Stimulated activated CD4-positive, alpha-beta T cell treated with anti-CD3 and anti-CD28 coated beads, Interleukin-1b, Interleukin-23, amount 100 ng/mL, for 1 hour (primary cell): Measurements from ENCODE around the gene FBXL19.
A peak's percentile ranks its signal among the peaks of the same experiment; 100 is the strongest.

Experiments
- DNase-seq, 2 donors: peaks; one replicate each; pipeline ENCODE4 v3.0.0-alpha.2; 2020; ENCODE audit warnings: low read depth in 2 of 2

Gene FBXL19

GRCh38 chr16:30944352-30944751 lies 21.0 kb downstream of the FBXL19 start:
- no peak for DNase-seq

GRCh38 chr16:30946671-30947540 lies 23.5 kb downstream of the FBXL19 start:
- DNase-seq: no peak

- no peak for DNase-seq
Observed at GRCh38 chr16:30947541-30947858, 24.1 kb downstream of the FBXL19 start.

- DNase-seq: no peak
Observed at GRCh38 chr16:30947859-30948666, 24.7 kb downstream of the FBXL19 start.

DNA sequence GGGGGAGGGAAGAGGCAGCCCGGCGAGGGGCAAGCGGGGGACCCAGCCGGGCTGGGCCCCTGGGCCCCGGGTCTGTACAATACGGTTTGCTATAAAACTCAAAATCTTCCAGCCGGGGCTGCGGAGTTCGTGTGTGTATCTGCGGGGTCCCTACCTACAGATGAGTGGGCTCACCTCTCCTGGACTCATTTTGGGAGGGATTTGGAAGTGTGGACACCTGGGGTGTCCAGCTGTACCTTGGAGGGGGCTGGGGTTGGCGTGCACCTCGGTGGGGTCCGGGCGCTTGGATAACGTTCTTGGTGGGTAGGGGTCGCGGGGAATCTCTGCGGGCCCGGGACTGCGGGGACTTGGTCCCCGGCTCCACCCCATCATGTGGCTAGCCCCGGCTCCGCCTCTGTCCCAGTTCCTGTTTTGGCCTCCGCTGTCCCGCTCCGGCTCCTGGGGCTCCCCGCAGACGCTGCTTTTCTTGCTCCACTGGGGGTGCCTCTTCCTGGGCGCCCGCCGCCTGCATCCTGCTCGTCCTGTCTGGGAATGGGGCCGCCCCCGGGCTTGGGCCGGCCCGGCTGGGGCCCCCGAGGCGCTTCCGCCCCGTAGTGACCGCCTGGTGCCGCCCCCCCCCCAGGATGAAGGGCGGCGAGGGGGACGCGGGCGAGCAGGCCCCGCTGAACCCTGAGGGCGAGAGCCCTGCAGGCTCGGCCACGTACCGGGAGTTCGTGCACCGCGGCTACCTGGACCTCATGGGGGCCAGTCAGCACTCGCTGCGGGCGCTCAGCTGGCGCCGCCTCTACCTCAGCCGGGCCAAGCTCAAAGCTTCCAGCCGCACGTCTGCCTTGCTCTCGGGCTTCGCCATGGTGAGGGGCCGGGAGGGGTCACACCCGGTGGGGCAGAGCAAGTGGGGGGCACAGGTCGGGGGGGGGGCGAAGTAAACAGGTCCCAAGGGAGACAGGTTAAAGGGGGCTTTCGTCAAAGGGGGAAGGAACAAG lies 25.6 kb downstream of the FBXL19 start, which contains the start of gene ORAI3:
Gene ORAI3, plus strand, starts transcription at position 402 of the 983 bp plus-strand sequence. Its CDS starts 222 bp downstream, at position 624.
- DNase-seq: no peak

DNA sequence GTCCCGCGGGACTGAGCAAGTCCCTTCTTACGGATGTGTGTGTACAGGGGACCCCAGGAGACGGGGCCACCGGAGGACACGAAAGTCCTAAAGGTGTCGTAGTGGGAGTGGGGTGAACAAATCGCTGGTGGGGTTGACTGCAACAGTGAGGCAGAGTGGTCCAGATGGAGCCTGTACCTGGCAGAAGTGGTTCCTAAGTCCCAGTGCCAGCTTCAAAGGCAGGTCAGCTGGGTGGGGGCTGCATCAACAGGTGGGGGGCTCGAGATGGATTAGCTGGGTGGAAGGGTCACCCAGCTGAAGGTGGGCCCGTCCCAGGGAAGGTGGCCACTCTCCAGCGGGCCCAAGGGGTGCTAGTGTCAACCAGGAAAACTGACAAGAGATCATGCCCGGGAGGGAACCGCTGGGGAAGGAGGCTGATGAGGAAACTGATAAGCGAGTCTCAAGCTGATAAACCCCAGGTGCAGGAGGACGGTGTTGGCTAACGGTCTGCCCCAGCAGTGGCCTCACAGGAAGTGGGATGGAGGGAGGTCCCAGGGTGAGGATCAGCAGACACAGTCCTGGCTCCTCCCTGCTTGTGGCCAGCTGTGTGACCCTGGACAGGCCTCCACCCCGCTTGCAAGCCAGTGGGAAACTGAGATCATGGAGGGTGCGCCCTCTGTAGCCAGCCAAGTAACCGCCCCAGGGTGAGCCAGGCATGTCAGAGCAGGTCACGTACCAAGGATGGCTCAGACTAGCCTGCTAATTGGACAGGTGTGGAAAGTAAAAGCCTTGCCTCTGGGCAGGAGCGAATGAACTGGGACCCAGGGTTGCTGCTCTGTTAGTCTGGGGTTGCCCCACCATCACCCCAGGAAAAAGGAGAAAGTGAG lies 26.5 kb downstream of the FBXL19 start:
- no peak for DNase-seq

DNA sequence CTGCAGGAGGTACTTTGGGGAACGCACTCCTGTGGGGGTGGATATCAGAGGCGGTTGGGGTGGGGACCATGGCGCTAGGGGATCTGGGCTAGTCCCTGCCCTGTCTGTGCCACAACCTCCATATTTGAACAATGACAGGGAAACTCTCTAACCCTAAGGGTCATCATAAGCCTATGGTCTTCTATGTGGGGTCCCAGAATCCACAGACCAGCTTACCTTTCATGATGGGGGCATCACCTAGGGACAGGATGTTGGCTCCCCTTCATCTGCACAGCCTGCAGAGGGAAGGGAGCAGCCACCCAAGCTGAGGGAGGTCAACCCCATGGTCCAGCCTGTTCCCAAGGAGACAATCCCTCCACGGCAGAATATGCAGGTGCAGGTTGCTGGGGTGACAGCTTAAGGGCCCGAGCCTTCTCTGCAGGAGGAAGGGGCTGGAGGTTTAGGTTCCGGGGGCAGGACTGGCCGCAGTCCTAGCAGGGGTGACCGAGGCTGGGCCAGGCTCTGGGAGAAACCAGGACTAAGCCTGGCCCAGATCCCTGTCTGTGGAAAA lies 27.2 kb downstream of the FBXL19 start:
- no peak for DNase-seq

- no peak for DNase-seq
Observed at GRCh38 chr16:30951193-30951592, 27.8 kb downstream of the FBXL19 start.

GRCh38 chr16:30951750-30952149 lies 28.4 kb downstream of the FBXL19 start:
- no peak for DNase-seq

DNA sequence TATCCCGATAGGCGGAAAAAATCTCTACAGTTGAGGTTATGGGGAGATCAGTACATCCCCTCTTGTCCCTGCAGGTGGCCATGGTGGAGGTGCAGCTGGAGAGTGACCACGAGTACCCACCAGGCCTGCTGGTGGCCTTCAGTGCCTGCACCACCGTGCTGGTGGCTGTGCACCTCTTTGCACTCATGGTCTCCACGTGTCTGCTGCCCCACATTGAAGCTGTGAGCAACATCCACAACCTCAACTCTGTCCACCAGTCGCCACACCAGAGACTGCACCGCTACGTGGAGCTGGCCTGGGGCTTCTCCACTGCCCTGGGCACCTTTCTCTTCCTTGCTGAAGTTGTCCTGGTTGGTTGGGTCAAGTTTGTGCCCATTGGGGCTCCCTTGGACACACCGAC lies 29.7 kb downstream of the FBXL19 start:
- no peak for DNase-seq

DNA sequence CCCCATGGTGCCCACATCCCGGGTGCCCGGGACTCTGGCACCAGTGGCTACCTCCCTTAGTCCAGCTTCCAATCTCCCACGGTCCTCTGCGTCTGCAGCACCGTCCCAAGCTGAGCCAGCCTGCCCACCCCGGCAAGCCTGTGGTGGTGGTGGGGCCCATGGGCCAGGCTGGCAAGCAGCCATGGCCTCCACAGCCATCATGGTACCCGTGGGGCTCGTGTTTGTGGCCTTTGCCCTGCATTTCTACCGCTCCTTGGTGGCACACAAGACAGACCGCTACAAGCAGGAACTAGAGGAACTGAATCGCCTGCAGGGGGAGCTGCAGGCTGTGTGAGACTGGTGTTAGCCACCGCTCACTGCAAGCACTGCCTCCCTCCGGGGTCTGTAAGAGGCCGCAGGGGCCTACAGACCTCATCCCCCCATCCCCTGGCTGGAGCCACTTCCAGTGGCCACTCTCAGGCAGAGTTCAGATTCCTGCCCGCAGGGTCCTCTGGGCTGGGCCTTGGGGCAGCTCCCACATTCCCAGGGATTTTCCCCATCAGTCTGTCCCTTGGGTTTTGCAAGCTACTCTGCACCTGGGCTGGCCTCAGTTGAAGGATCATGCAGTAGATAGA lies 30.2 kb downstream of the FBXL19 start:
- peak; percentile 26 to 34 for DNase-seq

DNA sequence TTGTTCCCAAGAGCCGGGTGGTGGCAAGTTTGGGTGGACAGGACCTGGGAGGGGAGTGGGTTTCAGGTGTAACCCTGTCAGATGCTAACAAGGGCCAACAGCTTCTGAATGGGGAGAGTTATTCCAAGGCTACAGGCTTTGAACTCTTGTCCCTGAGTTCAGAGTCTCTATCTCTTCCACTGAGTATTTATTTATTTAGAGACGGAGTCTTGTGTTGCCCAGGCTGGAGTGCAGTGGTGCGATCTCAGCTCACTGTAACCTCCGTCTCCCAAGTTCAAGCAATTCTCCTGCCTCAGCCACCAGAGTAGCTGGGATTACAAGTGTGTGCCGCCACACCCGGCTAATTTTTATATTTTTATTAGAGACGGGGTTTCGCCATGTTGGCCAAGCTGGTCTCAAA lies 31.6 kb downstream of the FBXL19 start:
- no peak for DNase-seq

DNA sequence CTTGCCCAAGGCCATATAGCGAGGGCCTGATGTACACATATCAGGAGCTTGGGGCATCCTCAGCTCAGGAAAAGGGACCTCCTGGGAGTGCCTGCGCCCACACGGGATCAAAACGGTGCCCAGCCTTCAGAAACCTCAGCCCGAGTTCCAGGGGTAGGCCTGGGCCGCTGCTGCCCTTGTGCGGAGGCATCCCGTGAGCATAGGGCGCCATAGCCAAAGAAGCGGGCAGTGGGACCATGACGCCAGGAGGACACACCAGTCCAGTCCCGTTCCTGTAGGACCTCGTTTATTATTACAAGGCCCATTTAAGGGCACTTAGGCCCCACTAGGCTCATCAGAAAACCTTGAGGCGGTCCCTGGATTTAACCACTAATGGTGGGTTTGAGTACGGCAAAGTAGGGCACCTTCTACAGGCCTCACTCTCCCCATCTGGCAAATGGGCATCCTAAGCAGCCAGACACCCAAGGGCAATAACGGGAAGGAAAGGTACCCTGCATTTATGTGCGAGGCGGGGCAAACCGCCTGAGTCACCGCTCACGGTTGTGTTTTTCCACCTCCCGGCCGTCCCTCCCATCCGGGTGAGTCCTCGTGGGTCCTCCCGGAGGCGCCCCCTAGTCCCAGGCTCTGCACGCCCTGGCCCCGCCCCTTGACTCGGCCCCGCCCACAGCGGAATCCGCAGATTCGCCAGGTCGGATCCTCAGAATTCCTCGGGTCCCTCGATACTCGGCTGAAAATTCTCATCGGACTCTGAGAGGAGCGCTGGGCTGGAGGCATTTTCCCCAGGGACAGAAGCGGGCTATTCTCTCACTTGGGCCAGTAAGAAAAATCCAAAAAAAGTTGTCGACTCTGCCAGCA lies 33.5 kb downstream of the FBXL19 start:
- peak; percentile 75 to 86 for DNase-seq

DNA sequence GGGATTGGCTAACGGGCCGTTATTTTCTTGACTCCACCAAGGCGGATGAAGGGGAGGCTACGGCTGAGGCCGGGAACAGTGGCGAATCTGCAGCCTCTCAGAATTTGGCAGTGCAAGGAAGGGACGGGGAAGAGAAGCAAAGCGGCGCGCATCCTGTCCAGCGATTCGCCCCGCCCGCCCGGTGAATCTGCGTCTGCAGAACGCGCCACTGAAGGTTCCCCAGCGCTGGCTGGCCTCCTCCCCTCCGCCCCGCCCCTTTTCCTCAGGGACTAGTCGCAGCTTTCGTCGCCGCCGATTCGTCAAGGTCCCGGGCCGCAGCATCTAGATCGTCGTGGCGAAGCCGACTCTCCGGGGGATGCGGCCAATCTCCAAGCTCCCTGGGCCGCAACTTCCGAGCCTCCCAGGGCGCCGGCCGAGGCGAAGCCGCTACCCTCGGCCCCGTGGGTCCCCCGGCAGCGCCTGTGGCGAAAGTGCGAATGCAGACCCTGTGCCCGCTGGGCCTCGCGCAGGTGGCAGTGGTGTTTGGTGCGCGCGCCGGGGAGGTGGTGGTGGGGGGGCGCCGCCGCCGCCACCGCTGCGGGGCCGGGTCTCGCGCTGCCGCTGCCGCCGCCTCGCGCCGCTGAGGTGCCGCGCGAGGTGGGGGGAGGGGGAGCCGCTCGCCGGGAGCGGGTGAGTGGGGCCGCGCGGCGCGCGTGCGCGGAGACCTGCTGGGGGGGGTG lies 34.2 kb downstream of the FBXL19 start, which contains the start of gene SETD1A:
Gene SETD1A, plus strand, starts transcription at position 299 of the 719 bp plus-strand sequence. CDS start 978 bp downstream, outside the sequence.
- peak; percentile 94 for DNase-seq

GRCh38 chr16:30958175-30959079 lies 35.1 kb downstream of the FBXL19 start:
- DNase-seq: no peak

DNA sequence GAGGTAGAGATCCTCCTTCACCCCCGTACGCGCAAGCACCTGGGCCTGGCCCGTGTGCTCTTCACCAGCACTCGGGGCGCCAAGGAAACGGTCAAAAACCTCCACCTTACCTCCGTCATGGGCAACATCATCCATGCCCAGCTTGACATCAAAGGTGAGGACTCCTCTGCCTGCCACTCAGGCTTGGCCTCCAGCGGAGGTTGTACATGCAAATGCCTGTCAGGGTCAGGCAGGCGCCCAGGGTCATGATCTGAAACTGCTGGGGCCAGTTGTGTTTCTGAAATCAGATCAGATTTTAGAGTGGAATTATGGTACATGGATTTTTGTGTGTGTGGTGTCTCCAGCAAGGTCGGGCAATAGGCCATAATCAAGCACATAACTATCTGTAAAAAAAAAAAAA lies 38.0 kb downstream of the FBXL19 start:
- no peak for DNase-seq

GRCh38 chr16:30963925-30964511 lies 40.6 kb downstream of the FBXL19 start:
- DNase-seq: no peak
